ENCODE results near the gene PIGK. TPM values are rescaled to one million over a fixed set of nuclear protein-coding genes. Genes with fewer than 3 reads are reported as not detected.

PIGK gene
- total RNA-seq, 6 experiments from 2014 or later: 13.4 to 19.1 (median 16.1) TPM

GRCh38 chr1:77139389-77139788 lies 79.8 kb downstream of the PIGK start:
- intact Hi-C loops (cut with DNase I): no loop called here
- ATAC-seq: no peak
- Histone ChIP-seq H3K36me3 (no peaks in the 10 kb centered on the region), H3K27me3 (no peaks in the 10 kb centered on the region), H3K9me3 (no peaks in the 10 kb centered on the region), H3K27ac (no peak overlapping the region), H3K4me1 (peaks cover 0 to 7% (median 0%) of the 10 kb centered on the region in 4 donors), H3K4me3 (no peak overlapping the region)
- TF ChIP-seq POLR2A (IDR thresholded peaks at IDR 0.05) (no peak), CTCF (IDR thresholded peaks at IDR 0.05) (no peak)
- 100% methylated on average over 1 of the region's 1 CpG for WGBS (ENCODE audit: insufficient coverage, low coverage, low lambda C conversion rate, missing lambda C conversion rate)
- DNase-seq: no peak

- no peak overlapping the region for H3K27ac ChIP-seq
- DNase-seq (peak; percentile 60 to 75 (median 72)), ATAC-seq (peak; percentile 81 to 96 (median 93))
- no peaks in the 10 kb centered on the region for H3K27me3 ChIP-seq
- H3K4me3 ChIP-seq: no peak overlapping the region
- peaks cover 0 to 15% (median 2%) of the 10 kb centered on the region in 4 donors for H3K4me1 ChIP-seq
- 40% methylated on average over 2 of the region's 2 CpGs for WGBS (ENCODE audit: insufficient coverage, low coverage, low lambda C conversion rate, missing lambda C conversion rate)
- no peak for TF ChIP-seq CTCF (IDR thresholded peaks at IDR 0.05)
- no peak for TF ChIP-seq POLR2A (IDR thresholded peaks at IDR 0.05)
- no peaks in the 10 kb centered on the region for H3K9me3 ChIP-seq
- intact Hi-C loops (cut with DNase I): no loop called here
- no peaks in the 10 kb centered on the region for H3K36me3 ChIP-seq
Observed at GRCh38 chr1:77134359-77134758, 84.9 kb downstream of the PIGK start.

- intact Hi-C loops (cut with DNase I): no loop called here
- H3K9me3 ChIP-seq: no peaks in the 10 kb centered on the region
- ATAC-seq (peak; percentile 42 to 67 (median 52)), DNase-seq (peak in 1 of 3 donors; percentile 52)
- WGBS (ENCODE audit: insufficient coverage, low coverage, low lambda C conversion rate, missing lambda C conversion rate): 59% methylated on average over 3 of the region's 3 CpGs
- peaks cover 0 to 15% (median 2%) of the 10 kb centered on the region in 4 donors for H3K4me1 ChIP-seq
- H3K36me3 ChIP-seq: no peaks in the 10 kb centered on the region
- TF ChIP-seq POLR2A (IDR thresholded peaks at IDR 0.05) (no peak), CTCF (IDR thresholded peaks at IDR 0.05) (no peak)
- H3K27ac ChIP-seq: no peak overlapping the region
- H3K4me3 ChIP-seq: no peak overlapping the region
- H3K27me3 ChIP-seq: no peaks in the 10 kb centered on the region
Observed at GRCh38 chr1:77133731-77134358, 85.4 kb downstream of the PIGK start.

- TF ChIP-seq CTCF (IDR thresholded peaks at IDR 0.05) (peak; percentile 48 to 58 (median 52)), POLR2A (IDR thresholded peaks at IDR 0.05) (no peak)
- Histone ChIP-seq H3K4me1 (no peaks in the 10 kb centered on the region), H3K9me3 (no peaks in the 10 kb centered on the region), H3K27me3 (no peaks in the 10 kb centered on the region), H3K27ac (no peak overlapping the region), H3K36me3 (no peaks in the 10 kb centered on the region), H3K4me3 (no peak overlapping the region)
- 17% methylated on average over 2 of the region's 2 CpGs for WGBS (ENCODE audit: insufficient coverage, low coverage, low lambda C conversion rate, missing lambda C conversion rate)
- ATAC-seq (peak; percentile 68 to 94 (median 85)), DNase-seq (no peak)
- intact Hi-C loops (cut with DNase I): no loop called here
Observed at GRCh38 chr1:77126307-77126706, 92.9 kb downstream of the PIGK start.
